ENCODE results near the gene SNX25. TPM values are rescaled to one million over a fixed set of nuclear protein-coding genes. Genes with fewer than 3 reads are reported as not detected.

SNX25 gene
- total and polyA plus RNA-seq, 7 donors: 5.3 to 13.0 (median 9.8) TPM

DNA sequence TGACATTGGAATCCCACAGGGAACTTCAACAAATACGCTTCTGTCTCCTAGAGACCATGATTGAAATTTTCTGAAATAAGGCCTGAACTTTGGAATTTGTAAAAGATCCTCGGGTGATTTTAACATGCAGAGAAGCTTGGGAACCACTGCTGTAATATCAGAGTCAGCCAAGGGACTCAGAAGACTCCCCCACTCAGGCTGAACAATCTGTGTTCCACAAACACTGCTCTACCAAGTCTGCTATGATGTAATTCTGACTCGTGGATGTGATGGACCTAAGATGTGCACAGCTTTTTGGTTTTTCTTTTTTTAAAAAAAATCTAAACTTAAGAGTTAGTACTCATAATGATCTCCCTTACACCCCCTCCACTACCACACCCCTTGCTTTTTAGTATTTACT is 160.3 kb downstream of the SNX25 start:
- Histone ChIP-seq H3K9me3 (no peaks in the 10 kb centered on the region), H3K4me3 (no peak overlapping the region), H3K4me1 (no peaks in the 10 kb centered on the region), H3K27me3 (ENCODE audit: insufficient read depth in 3 of 3, low read length in 2 of 3) (no peaks in the 10 kb centered on the region), H3K27ac (no peak overlapping the region), H3K36me3 (ENCODE audit: insufficient read depth in 1 of 2, low read depth in 1 of 2) (peaks cover 0 to 44% of the 10 kb centered on the region in 2 donors)
- no peak for ATAC-seq
- TF ChIP-seq, protein P1, sequence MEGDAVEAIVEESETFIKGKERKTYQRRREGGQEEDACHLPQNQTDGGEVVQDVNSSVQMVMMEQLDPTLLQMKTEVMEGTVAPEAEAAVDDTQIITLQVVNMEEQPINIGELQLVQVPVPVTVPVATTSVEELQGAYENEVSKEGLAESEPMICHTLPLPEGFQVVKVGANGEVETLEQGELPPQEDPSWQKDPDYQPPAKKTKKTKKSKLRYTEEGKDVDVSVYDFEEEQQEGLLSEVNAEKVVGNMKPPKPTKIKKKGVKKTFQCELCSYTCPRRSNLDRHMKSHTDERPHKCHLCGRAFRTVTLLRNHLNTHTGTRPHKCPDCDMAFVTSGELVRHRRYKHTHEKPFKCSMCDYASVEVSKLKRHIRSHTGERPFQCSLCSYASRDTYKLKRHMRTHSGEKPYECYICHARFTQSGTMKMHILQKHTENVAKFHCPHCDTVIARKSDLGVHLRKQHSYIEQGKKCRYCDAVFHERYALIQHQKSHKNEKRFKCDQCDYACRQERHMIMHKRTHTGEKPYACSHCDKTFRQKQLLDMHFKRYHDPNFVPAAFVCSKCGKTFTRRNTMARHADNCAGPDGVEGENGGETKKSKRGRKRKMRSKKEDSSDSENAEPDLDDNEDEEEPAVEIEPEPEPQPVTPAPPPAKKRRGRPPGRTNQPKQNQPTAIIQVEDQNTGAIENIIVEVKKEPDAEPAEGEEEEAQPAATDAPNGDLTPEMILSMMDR (IDR thresholded peaks at IDR 0.05): no peak
- intact Hi-C loops (cut with DNase I): no loop called here
- no peak for DNase-seq
- WGBS, 3 donors: 74 to 81% (median 79%) methylated on average over 3 of the region's 3 CpGs

GRCh38 chr4:185370268-185370949 is 161.0 kb downstream of the SNX25 start:
- H3K27ac ChIP-seq: no peak overlapping the region
- H3K9me3 ChIP-seq: no peaks in the 10 kb centered on the region
- no peak for DNase-seq
- TF ChIP-seq, protein P1 (IDR thresholded peaks at IDR 0.05): no peak
- 97 to 98% (median 98%) methylated on average over 11 of the region's 11 CpGs for WGBS, 3 donors
- intact Hi-C loops (cut with DNase I): no loop called here
- no peaks in the 10 kb centered on the region for H3K4me1 ChIP-seq
- H3K36me3 ChIP-seq (ENCODE audit: insufficient read depth in 1 of 2, low read depth in 1 of 2): peaks cover 0 to 44% of the 10 kb centered on the region in 2 donors
- no peak for ATAC-seq
- H3K4me3 ChIP-seq: no peak overlapping the region
- H3K27me3 ChIP-seq (ENCODE audit: insufficient read depth in 3 of 3, low read length in 2 of 3): no peaks in the 10 kb centered on the region

- Histone ChIP-seq H3K27me3 (ENCODE audit: insufficient read depth in 3 of 3, low read length in 2 of 3) (no peaks in the 10 kb centered on the region), H3K36me3 (ENCODE audit: insufficient read depth in 1 of 2, low read depth in 1 of 2) (peaks cover 0 to 44% of the 10 kb centered on the region in 2 donors), H3K9me3 (no peaks in the 10 kb centered on the region), H3K4me3 (no peak overlapping the region), H3K4me1 (no peaks in the 10 kb centered on the region), H3K27ac (no peak overlapping the region)
- 81 to 89% (median 87%) methylated on average over 11 of the region's 11 CpGs for WGBS, 3 donors
- TF ChIP-seq, protein P1 (IDR thresholded peaks at IDR 0.05): no peak
- DNase-seq (no peak), ATAC-seq (no peak)
- intact Hi-C loops (cut with DNase I): no loop called here
Observed at GRCh38 chr4:185371702-185372101, 162.3 kb downstream of the SNX25 start.

GRCh38 chr4:185374027-185374426 is 164.6 kb downstream of the SNX25 start:
- intact Hi-C loops (cut with DNase I): no loop called here
- H3K27ac ChIP-seq: no peak overlapping the region
- peaks cover 0 to 39% of the 10 kb centered on the region in 2 donors for H3K36me3 ChIP-seq (ENCODE audit: insufficient read depth in 1 of 2, low read depth in 1 of 2)
- no peaks in the 10 kb centered on the region for H3K27me3 ChIP-seq (ENCODE audit: insufficient read depth in 3 of 3, low read length in 2 of 3)
- no peak overlapping the region for H3K4me3 ChIP-seq
- H3K4me1 ChIP-seq: no peaks in the 10 kb centered on the region
- no peak for ATAC-seq
- DNase-seq: no peak
- TF ChIP-seq, protein P1 (IDR thresholded peaks at IDR 0.05): no peak
- 87 to 89% (median 88%) methylated on average over 7 of the region's 7 CpGs for WGBS, 3 donors
- no peaks in the 10 kb centered on the region for H3K9me3 ChIP-seq

DNA sequence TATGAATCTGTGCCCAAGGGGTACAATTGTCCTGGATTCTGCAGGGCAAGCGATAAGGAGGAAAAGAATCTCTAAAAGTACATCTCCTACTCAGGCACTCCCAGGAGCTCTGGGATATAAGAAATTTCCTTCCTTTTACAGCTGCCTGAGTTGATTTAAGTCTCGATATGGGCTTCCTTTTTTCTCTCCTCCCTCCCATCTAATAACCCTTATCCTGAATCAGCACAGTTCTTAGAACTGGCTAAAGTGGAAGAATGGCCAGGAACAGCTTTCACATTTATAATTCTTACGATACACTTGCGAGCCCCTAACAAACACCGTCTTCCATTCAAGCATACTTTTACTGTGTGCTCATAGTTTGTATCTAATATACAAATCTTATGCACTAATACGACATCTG is 165.2 kb downstream of the SNX25 start:
- Histone ChIP-seq H3K4me1 (no peaks in the 10 kb centered on the region), H3K4me3 (no peak overlapping the region), H3K27me3 (ENCODE audit: insufficient read depth in 3 of 3, low read length in 2 of 3) (no peaks in the 10 kb centered on the region), H3K36me3 (ENCODE audit: insufficient read depth in 1 of 2, low read depth in 1 of 2) (peaks cover 0 to 39% of the 10 kb centered on the region in 2 donors), H3K27ac (no peak overlapping the region), H3K9me3 (no peaks in the 10 kb centered on the region)
- TF ChIP-seq, protein P1 (IDR thresholded peaks at IDR 0.05): no peak
- WGBS, 3 donors: 76 to 84% (median 80%) methylated on average over 6 of the region's 6 CpGs
- ATAC-seq (no peak), DNase-seq (no peak)
- intact Hi-C loops (cut with DNase I): no loop called here

Data from psoas muscle (tissue), 8 donors.